GM21723 (cell line): ENCODE results near the gene MRPL4.
A peak's percentile ranks its signal among the peaks of the same experiment; 100 is the strongest.

Source experiments
- ATAC-seq: cut with Tn5 transposase; IDR thresholded peaks from one replicate; pipeline ENCODE4 v1.9.1; 2021; ENCODE audit warnings: mild to moderate bottlenecking, moderate library complexity; ENCODE audit not compliant: unreplicated experiment

The MRPL4 gene

GRCh38 chr19:10286803-10287737 lies 35.1 kb downstream of the MRPL4 start, which contains the start of gene ICAM4:
TSS of gene ICAM4 (plus strand) at chr19:10286955. CDS start at chr19:10287013, 58 bp downstream.
- no peak for ATAC-seq

GRCh38 chr19:10288662-10289166 lies 36.7 kb downstream of the MRPL4 start:
- ATAC-seq: no peak

- ATAC-seq: no peak
Measured at GRCh38 chr19:10289167-10289835, 37.3 kb downstream of the MRPL4 start.

- ATAC-seq: no peak
Measured at GRCh38 chr19:10289836-10290356, 37.9 kb downstream of the MRPL4 start, which contains the start of gene ICAM5. TSS of gene ICAM5 (plus strand) at chr19:10289952. CDS start at chr19:10290044, 92 bp downstream.

- ATAC-seq: no peak
Measured at GRCh38 chr19:10290357-10290875, 38.4 kb downstream of the MRPL4 start.

- ATAC-seq: no peak
Measured at GRCh38 chr19:10290876-10291553, 39.0 kb downstream of the MRPL4 start.

- no peak for ATAC-seq
Measured at GRCh38 chr19:10291554-10292205, 39.7 kb downstream of the MRPL4 start.

- peak; percentile 53 for ATAC-seq
Measured at GRCh38 chr19:10292206-10292788, 40.3 kb downstream of the MRPL4 start.

- ATAC-seq: no peak
Measured at GRCh38 chr19:10292789-10293636, 41.0 kb downstream of the MRPL4 start.

- no peak for ATAC-seq
Measured at GRCh38 chr19:10293637-10294367, 41.8 kb downstream of the MRPL4 start.

GRCh38 chr19:10294368-10294697 lies 42.3 kb downstream of the MRPL4 start:
- no peak for ATAC-seq

GRCh38 chr19:10295305-10295846 lies 43.4 kb downstream of the MRPL4 start:
- ATAC-seq: no peak

GRCh38 chr19:10295847-10296591 lies 44.0 kb downstream of the MRPL4 start:
- ATAC-seq: no peak

- ATAC-seq: no peak
Measured at GRCh38 chr19:10299545-10300458, 47.8 kb downstream of the MRPL4 start.

- ATAC-seq: no peak
Measured at GRCh38 chr19:10305139-10305806, 53.3 kb downstream of the MRPL4 start.

- ATAC-seq: no peak
Measured at GRCh38 chr19:10306327-10306726, 54.3 kb downstream of the MRPL4 start.
